HCT116 (cell line): ENCODE data around the gene CELF2. TPM values are rescaled to one million over a fixed set of nuclear protein-coding genes. Genes with fewer than 3 reads are reported as not detected.

Experiments used
- ATAC-seq: fragments of 200-7000 bp; cut with Tn5 transposase; 2 replicates; pipeline ENCODE4 v1.9.1; 2020; ENCODE audit warnings: mild to moderate bottlenecking, moderate library complexity
- BruUV-seq: library from RNA; stranded (reverse); fragments of 400-500 nt; replicated peaks from 2 replicates; lab custom pipeline; 2021; lab: Mats Ljungman, UMichigan
- CTCF ChIA-PET: fragments of 300-600 bp; sonication (Branson Sonifier 250); formaldehyde crosslinking; loops from one replicate; lab custom pipeline; 2021; ENCODE audit warnings: antibody characterized with exemption; lab: Charles Lee
- POLR2A ChIA-PET: fragments of 300-600, 350-600 bp; sonication (Branson Sonifier 250); formaldehyde crosslinking; loops from one replicate; lab custom pipeline; 2021; ENCODE audit warnings: antibody characterized with exemption; lab: Charles Lee
- RAD21 ChIA-PET, 2 experiments: fragments of 300-600 bp; sonication (Branson Sonifier 250); formaldehyde crosslinking; loops; one replicate each; lab custom pipeline; 2023; ENCODE audit warnings: low total read pairs in 2 of 2; ENCODE audit not compliant: uncharacterized antibody in 2 of 2, unreplicated experiment in 2 of 2, low non-redundant PET in 1 of 2; lab: Charles Lee
- DNase-seq: peaks from one replicate; pipeline ENCODE4 v3.0.0-alpha.2; 2010; ENCODE audit warnings: low read depth, low spot score
- H2AFZ ChIP-seq: fragments of 200-600 bp; shearing (Covaris generic), sonication (generic); 2 replicates; pipeline ENCODE4 v1.6.1; 2017; ENCODE audit warnings: low read depth, mixed run types, mixed read lengths, antibody characterized with exemption, low read length; ENCODE audit not compliant: poor library complexity, severe bottlenecking
- H3K27ac ChIP-seq: 2 replicates; pipeline ENCODE4 v1.5.1; 2012; ENCODE audit warnings: low read depth, low read length
- H3K27me3 ChIP-seq: fragments of 200-600 bp; sonication (generic); 2 replicates; pipeline ENCODE4 v1.6.1; 2016; ENCODE audit warnings: mixed run types, low read length, mixed read lengths; ENCODE audit not compliant: insufficient read depth
- H3K36me3 ChIP-seq, 2 experiments: fragments of 200-500 bp in 1 of 2; fragments of 200-600 bp in 1 of 2; sonication (Bioruptor generic) in 1 of 2; sonication (generic) in 1 of 2; 2 replicates each; pipeline versions ENCODE4 v1.5.1 to v1.6.1; 2014 to 2016; ENCODE audit warnings: low read length in 2 of 2, inconsistent platforms in 1 of 2, mixed read lengths in 1 of 2, mixed run types in 1 of 2; ENCODE audit not compliant: insufficient read depth in 2 of 2, control insufficient read depth in 1 of 2
- H3K4me1 ChIP-seq, 2 experiments: fragments of 200-600 bp in 1 of 2; sonication (generic) in 1 of 2; 2 replicates each; pipeline versions ENCODE4 v1.5.1 to v1.6.1; 2012 to 2017; ENCODE audit warnings: low read length in 2 of 2, inconsistent platforms in 1 of 2, mild to moderate bottlenecking in 1 of 2, mixed read lengths in 1 of 2, mixed run types in 1 of 2, moderate library complexity in 1 of 2; ENCODE audit not compliant: insufficient read depth in 2 of 2, control insufficient read depth in 1 of 2
- H3K4me2 ChIP-seq: fragments of 200-600 bp; sonication (generic); 2 replicates; pipeline ENCODE4 v1.6.1; 2017; ENCODE audit warnings: mixed run types, low read length, mixed read lengths
- H3K4me3 ChIP-seq, 2 experiments: fragments of 200-600 bp in 1 of 2; sonication (generic) in 1 of 2; replicated peaks in 1 of 2; 2 replicates each; pipeline ENCODE4 v1.5.1; 2011 to 2016; ENCODE audit warnings: low read length in 2 of 2, control low read depth in 1 of 2, low read depth in 1 of 2, mild to moderate bottlenecking in 1 of 2, mixed read lengths in 1 of 2, mixed run types in 1 of 2
- H3K79me2 ChIP-seq: fragments of 200-600 bp; sonication (generic); 2 replicates; pipeline ENCODE4 v1.6.1; 2017; ENCODE audit warnings: mild to moderate bottlenecking, mixed run types, low read length, moderate library complexity, mixed read lengths; ENCODE audit not compliant: insufficient read depth
- H3K9ac ChIP-seq: fragments of 200-600 bp; sonication (generic); 2 replicates; pipeline ENCODE4 v1.6.1; 2016; ENCODE audit warnings: low read length, mixed read lengths
- H3K9me2 ChIP-seq: fragments of 200-600 bp; sonication (generic), shearing (Covaris generic); 2 replicates; pipeline ENCODE4 v1.6.1; 2017; ENCODE audit warnings: mixed run types, mild to moderate bottlenecking, moderate library complexity; ENCODE audit not compliant: insufficient read depth
- H3K9me3 ChIP-seq, 2 experiments: fragments of 200-500 bp in 1 of 2; fragments of 200-600 bp in 1 of 2; sonication (Bioruptor generic) in 1 of 2; sonication (generic) in 1 of 2; 2 replicates each; pipeline ENCODE4 v1.6.1; 2014 to 2017; ENCODE audit warnings: low read length in 2 of 2, mixed read lengths in 2 of 2, inconsistent platforms in 1 of 2, low read depth in 1 of 2, mild to moderate bottlenecking in 1 of 2, mixed run types in 1 of 2, moderate library complexity in 1 of 2; ENCODE audit not compliant: control insufficient read depth in 1 of 2, insufficient read depth in 1 of 2
- H4K20me1 ChIP-seq: fragments of 200-600 bp; sonication (generic), shearing (Covaris generic); 2 replicates; pipeline ENCODE4 v1.6.1; 2017; ENCODE audit warnings: mixed run types, mild to moderate bottlenecking, moderate library complexity; ENCODE audit not compliant: insufficient read depth
- CEBPB ChIP-seq: IDR thresholded peaks from 2 replicates; pipeline ENCODE4 v1.6.1; 2012; ENCODE audit warnings: low read depth
- CTCF ChIP-seq, 3 experiments: fragments of 200-600 bp in 1 of 3; sonication (generic) in 1 of 3; IDR thresholded peaks in 2 of 3; conservative IDR thresholded peaks in 1 of 3; 2 replicates each; pipeline ENCODE4 v1.5.1; 2012 to 2017; ENCODE audit warnings: low read depth in 2 of 3, low read length in 2 of 3, antibody characterized with exemption in 1 of 3, borderline replicate concordance in 1 of 3, control low read depth in 1 of 3, mild to moderate bottlenecking in 1 of 3, mixed read lengths in 1 of 3, mixed run types in 1 of 3, moderate library complexity in 1 of 3; ENCODE audit not compliant: insufficient read depth in 1 of 3
- EGR1 ChIP-seq: IDR thresholded peaks from 2 replicates; pipeline ENCODE4 v1.6.1; 2012; ENCODE audit warnings: low read depth
- RAD21 ChIP-seq: IDR thresholded peaks from 2 replicates; pipeline ENCODE4 v1.6.1; 2012; ENCODE audit warnings: low read depth, mild to moderate bottlenecking
- REST ChIP-seq: IDR thresholded peaks from 2 replicates; pipeline ENCODE4 v1.6.1; 2012; ENCODE audit warnings: low read depth
- SIN3A ChIP-seq: IDR thresholded peaks from 2 replicates; pipeline ENCODE4 v1.6.1; 2012; ENCODE audit warnings: low read depth
- SRF ChIP-seq: IDR thresholded peaks from 2 replicates; pipeline ENCODE4 v1.6.1; 2012; ENCODE audit warnings: low read depth
- TCF7L2 ChIP-seq: IDR thresholded peaks from 2 replicates; pipeline ENCODE4 v1.7.0; 2011; ENCODE audit warnings: borderline replicate concordance, inconsistent platforms; ENCODE audit not compliant: insufficient read depth, insufficient read length; ENCODE audit errors: extremely low read depth
- ZNF274 ChIP-seq: fragments of 200-500 bp; sonication (Bioruptor generic); IDR thresholded peaks from 2 replicates; pipeline ENCODE4 v1.6.1; 2014; ENCODE audit warnings: mild to moderate bottlenecking, low read depth, low read length, inconsistent platforms
- intact Hi-C: fragments of 100-400 bp; cut with micrococcal nuclease; formaldehyde crosslinking; loops from 2 replicates; pipeline ENCODE4 v1.10.0; 2022
- total RNA-seq: library from RNA; stranded (reverse); gene quantifications from one replicate; pipeline ENCODE4 v1.2.1, GENCODE V29; 2021; ENCODE audit not compliant: unreplicated experiment

CELF2 gene
- total RNA-seq, 1 experiment from 2014 or later = 0.66 TPM

GRCh38 chr10:11300026-11300425, 282.4 kb downstream of the CELF2 start (continued):
- TF ChIP-seq REST (no peak), CEBPB (no peak), EGR1 (no peak), SIN3A (no peak), CTCF (IDR thresholded peaks at IDR 0.05 in 2 of 3, conservative IDR thresholded peaks at IDR 0.05 in 1 of 3; ENCODE audit: borderline replicate concordance in 1 of 3, insufficient read depth in 1 of 3, low read depth in 2 of 3, low read length in 2 of 3) (no peak), SRF (no peak), TCF7L2 (no peak), RAD21 (no peak), ZNF274 (no peak)
- TF ChIP-seq, all 23 proteins: peak for 0

GRCh38 chr10:11300563-11300962, 282.9 kb downstream of the CELF2 start:
- H3K9me3 ChIP-seq = no peaks in the 10 kb centered on the region

More at GRCh38 chr10:11300563-11300962, 282.9 kb downstream of the CELF2 start:
- Histone ChIP-seq H3K27ac (no peak overlapping the region), H3K27me3 (no peaks in the 10 kb centered on the region), H3K4me3 (no peak overlapping the region), H3K4me2 (no peak overlapping the region), H3K79me2 (no peaks in the 10 kb centered on the region), H3K9me2 (no peaks in the 10 kb centered on the region), H3K9ac (no peak overlapping the region), H3K4me1 (no peaks in the 10 kb centered on the region), H3K36me3 (no peaks in the 10 kb centered on the region), H2AFZ (no peak overlapping the region), H4K20me1 (no peaks in the 10 kb centered on the region)
- no TSS peak for BruUV-seq
- ATAC-seq (no peak), DNase-seq (no peak)
- CTCF ChIA-PET = no interaction called here
- POLR2A ChIA-PET = no interaction called here
- no peak for TF ChIP-seq CTCF (IDR thresholded peaks at IDR 0.05 in 2 of 3, conservative IDR thresholded peaks at IDR 0.05 in 1 of 3; ENCODE audit: borderline replicate concordance in 1 of 3, insufficient read depth in 1 of 3, low read depth in 2 of 3, low read length in 2 of 3)
- no peak for TF ChIP-seq SIN3A
- TF ChIP-seq CEBPB = no peak
- intact Hi-C loops = no loop called here
- RAD21 ChIA-PET = no interaction called here
